Activated CD4-positive, alpha-beta T cell treated with anti-CD3 and anti-CD28 coated beads, Interleukin-2, amount 50 U/mL, for 24 hours (primary cell): Measurements from ENCODE around the gene MEIS1.

Experiments used
- DNase-seq, 2 donors: peaks; one replicate each; pipeline ENCODE4 v3.0.0-alpha.2; 2020; ENCODE audit warnings: low read depth in 1 of 2, low spot score in 1 of 2

Gene MEIS1

GRCh38 chr2:66431846-66432587 is 2.9 kb upstream of the MEIS1 start:
- DNase-seq = no peak

- DNase-seq = no peak
Observed at GRCh38 chr2:66432801-66433694, 1.9 kb upstream of the MEIS1 start.

GRCh38 chr2:66433695-66433944 is 1.3 kb upstream of the MEIS1 start:
- DNase-seq = no peak

GRCh38 chr2:66433945-66434678 is 813 bp upstream of the MEIS1 start:
- no peak for DNase-seq

GRCh38 chr2:66435549-66435875 is 587 bp downstream of the MEIS1 start:
- DNase-seq = no peak

GRCh38 chr2:66435963-66436362 is 1.0 kb downstream of the MEIS1 start:
- no peak for DNase-seq

GRCh38 chr2:66436581-66437001 is 1.7 kb downstream of the MEIS1 start:
- DNase-seq = no peak

- no peak for DNase-seq
Observed at GRCh38 chr2:66437109-66437690, 2.3 kb downstream of the MEIS1 start.

- DNase-seq = no peak
Observed at GRCh38 chr2:66437691-66438497, 3.0 kb downstream of the MEIS1 start.

- no peak for DNase-seq
Observed at GRCh38 chr2:66438498-66438833, 3.5 kb downstream of the MEIS1 start.

GRCh38 chr2:66438891-66439811 is 4.2 kb downstream of the MEIS1 start:
- DNase-seq = no peak

- no peak for DNase-seq
Observed at GRCh38 chr2:66439812-66440542, 5.1 kb downstream of the MEIS1 start.

GRCh38 chr2:66440708-66441497 is 6.0 kb downstream of the MEIS1 start:
- no peak for DNase-seq

GRCh38 chr2:66441581-66442320 is 6.8 kb downstream of the MEIS1 start:
- no peak for DNase-seq

GRCh38 chr2:66442516-66443185 is 7.7 kb downstream of the MEIS1 start:
- no peak for DNase-seq

- no peak for DNase-seq
Observed at GRCh38 chr2:66443186-66443978, 8.5 kb downstream of the MEIS1 start.
